ENCODE measurements around the gene ABCD1. TPM values are rescaled to one million over a fixed set of nuclear protein-coding genes. Genes with fewer than 3 reads are reported as not detected.

The ABCD1 gene
- total RNA-seq, 2 donors from 2014 or later: 14.7 to 17.7 TPM

DNA sequence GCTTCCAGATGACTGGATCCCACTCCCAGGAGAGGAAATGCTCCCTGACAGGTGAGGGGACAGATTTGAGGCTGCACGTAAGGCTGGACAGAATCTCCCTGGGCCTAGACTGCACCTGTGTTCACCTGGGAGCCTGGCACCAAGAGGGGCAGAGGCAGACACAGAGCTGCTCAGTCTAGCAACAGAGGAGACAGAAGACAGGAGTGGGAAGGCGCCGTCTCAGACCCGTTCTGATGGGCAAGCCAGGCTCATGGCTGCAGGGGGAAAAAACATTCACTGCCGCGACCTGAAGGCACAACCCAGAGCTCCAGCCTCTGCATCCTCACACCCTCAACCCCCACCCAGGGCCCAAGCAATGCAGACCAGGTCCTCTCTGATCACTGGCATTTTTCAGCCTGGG lies 17.2 kb upstream of the ABCD1 start:
- ATAC-seq: no peak
- peaks cover 9% of the 10 kb centered on the region for H3K4me1 Mint-ChIP-seq
- no peaks in the 10 kb centered on the region for H3K27me3 Mint-ChIP-seq
- peak overlapping the region; percentile 68 for H3K27ac Mint-ChIP-seq
- no peak overlapping the region for H3K4me3 Mint-ChIP-seq
- H3K9me3 ChIP-seq (ENCODE audit: control insufficient read depth, low read length, poor library complexity, severe bottlenecking): no peaks in the 10 kb centered on the region
- no peak for DNase-seq
- no peaks in the 10 kb centered on the region for H3K36me3 Mint-ChIP-seq (ENCODE audit: low read depth)

DNA sequence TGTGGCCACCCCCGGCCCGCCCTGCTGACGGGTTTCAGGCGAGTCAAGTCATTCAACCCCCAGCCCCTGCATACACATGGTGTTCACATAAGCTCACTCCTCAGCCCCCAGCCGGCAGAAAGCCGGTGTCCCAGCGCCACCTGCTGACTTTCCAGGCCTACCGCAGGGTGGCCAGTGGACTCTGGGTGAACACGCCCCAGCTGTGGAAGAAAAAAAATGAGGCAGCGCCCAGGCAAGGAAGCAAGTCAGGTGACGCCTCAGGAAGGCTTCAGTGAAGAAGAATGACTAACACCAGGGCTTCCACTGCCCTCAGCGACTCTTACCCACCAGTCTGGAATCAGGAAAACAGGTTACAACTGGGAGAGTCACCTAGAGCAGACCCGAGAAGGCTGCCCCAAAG lies 16.2 kb upstream of the ABCD1 start:
- Mint-ChIP-seq H3K27ac (peak overlapping the region; percentile 78), H3K27me3 (no peaks in the 10 kb centered on the region), H3K36me3 (ENCODE audit: low read depth) (no peaks in the 10 kb centered on the region), H3K4me3 (peak overlapping the region; percentile 19), H3K4me1 (peaks cover 9% of the 10 kb centered on the region)
- DNase-seq: peak in 2 of 3 donors; percentile 16 to 29
- H3K9me3 ChIP-seq (ENCODE audit: control insufficient read depth, low read length, poor library complexity, severe bottlenecking): no peaks in the 10 kb centered on the region
- ATAC-seq: peak; percentile 75

DNA sequence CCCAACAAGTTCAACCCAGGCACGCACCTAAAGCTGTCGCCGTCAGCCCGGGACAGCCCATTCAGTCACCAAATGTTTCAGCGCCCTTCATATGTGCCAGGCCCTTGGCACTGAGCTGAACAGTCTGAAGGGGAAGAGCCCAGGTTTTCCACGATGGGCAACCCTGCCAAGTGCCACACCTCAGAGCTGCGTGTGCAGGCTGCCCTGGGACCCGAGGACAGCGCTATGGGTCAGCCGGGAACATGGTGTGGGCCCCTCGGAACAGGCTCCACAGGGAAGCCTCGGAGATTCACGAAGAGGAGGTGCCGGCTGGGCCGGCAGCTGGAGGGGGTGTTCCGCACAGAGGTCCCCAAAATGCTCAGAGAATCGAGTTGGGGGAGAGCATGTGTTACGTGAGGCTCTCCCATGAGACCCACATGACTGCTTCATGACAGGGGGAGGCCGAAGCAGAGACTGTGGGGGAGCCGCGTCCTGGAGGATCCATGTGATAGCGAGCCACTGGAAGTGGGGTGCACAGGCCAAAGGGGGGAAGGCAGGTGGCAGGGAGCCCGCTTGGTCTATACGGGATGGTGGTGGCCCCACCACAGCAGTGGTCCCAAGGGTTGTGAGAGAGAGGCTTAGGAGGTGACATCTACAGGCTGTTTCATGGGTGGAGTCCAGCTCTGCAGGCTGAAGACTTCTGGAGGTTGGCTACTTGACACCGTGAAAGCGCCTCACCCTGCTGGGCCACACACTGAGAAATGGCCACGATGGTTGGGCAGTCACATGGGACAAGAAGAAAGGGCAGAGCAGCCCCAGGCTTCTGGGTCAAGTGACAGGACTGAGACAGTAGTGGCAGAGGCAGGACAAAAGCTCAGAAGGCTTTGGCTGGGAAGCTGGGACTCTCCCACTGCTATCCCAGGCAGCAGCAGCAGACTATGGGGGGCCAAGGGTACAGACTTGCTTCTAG lies 14.7 kb upstream of the ABCD1 start:
- no peaks in the 10 kb centered on the region for H3K36me3 Mint-ChIP-seq (ENCODE audit: low read depth)
- no peaks in the 10 kb centered on the region for H3K9me3 ChIP-seq (ENCODE audit: control insufficient read depth, low read length, poor library complexity, severe bottlenecking)
- no peaks in the 10 kb centered on the region for H3K27me3 Mint-ChIP-seq
- peaks cover 9% of the 10 kb centered on the region for H3K4me1 Mint-ChIP-seq
- DNase-seq (no peak), ATAC-seq (no peak)
- no peak overlapping the region for H3K4me3 Mint-ChIP-seq
- no peak overlapping the region for H3K27ac Mint-ChIP-seq

DNA sequence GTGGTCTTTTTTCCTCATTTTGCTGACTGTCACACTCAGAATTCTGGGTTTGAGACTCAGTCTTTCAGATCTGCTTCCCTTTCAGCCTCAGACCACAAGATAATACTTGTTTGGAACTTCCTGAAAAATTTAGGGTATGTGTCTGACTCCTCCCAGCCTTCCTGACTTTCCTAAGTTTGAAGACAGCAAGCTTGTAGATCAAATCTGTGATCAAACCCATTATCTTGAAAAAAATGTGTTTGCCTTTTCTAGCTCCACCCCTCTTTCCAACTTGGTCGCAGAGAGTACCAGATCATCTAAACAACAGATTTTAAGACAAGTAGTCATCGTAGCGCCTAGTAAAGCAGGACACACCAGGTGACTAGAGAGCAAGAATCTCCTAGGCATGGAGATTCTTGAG lies 10.4 kb upstream of the ABCD1 start:
- DNase-seq (no peak), ATAC-seq (no peak)
- H3K9me3 ChIP-seq (ENCODE audit: control insufficient read depth, low read length, poor library complexity, severe bottlenecking): no peaks in the 10 kb centered on the region
- peaks cover 3% of the 10 kb centered on the region for H3K36me3 Mint-ChIP-seq (ENCODE audit: low read depth)
- no peaks in the 10 kb centered on the region for H3K27me3 Mint-ChIP-seq
- H3K27ac Mint-ChIP-seq: no peak overlapping the region
- no peak overlapping the region for H3K4me3 Mint-ChIP-seq
- peaks cover 6% of the 10 kb centered on the region for H3K4me1 Mint-ChIP-seq

DNA sequence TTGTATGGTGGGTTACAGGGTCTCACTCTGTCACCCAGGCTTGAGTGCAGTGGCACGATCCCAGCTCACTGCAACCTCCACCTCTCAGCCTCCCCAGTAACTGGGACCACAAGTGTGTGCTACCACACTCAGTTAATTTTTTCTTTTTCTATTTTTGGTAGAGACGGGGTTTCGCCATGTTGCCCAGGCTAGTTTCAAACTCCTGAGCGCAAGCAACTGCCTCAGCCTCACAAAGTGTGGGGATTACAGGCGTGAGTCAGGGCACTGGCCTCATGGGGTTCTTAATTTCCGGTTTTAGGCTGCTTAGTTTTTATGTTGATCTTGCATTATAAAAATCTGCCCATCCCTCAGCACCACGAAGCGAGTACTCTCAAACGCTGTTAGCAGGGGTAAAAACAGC lies 7.2 kb upstream of the ABCD1 start:
- H3K4me1 Mint-ChIP-seq: peaks cover 13% of the 10 kb centered on the region
- DNase-seq: no peak
- no peaks in the 10 kb centered on the region for H3K9me3 ChIP-seq (ENCODE audit: control insufficient read depth, low read length, poor library complexity, severe bottlenecking)
- peaks cover 3% of the 10 kb centered on the region for H3K36me3 Mint-ChIP-seq (ENCODE audit: low read depth)
- H3K4me3 Mint-ChIP-seq: no peak overlapping the region
- no peak overlapping the region for H3K27ac Mint-ChIP-seq
- no peaks in the 10 kb centered on the region for H3K27me3 Mint-ChIP-seq
- ATAC-seq: no peak

DNA sequence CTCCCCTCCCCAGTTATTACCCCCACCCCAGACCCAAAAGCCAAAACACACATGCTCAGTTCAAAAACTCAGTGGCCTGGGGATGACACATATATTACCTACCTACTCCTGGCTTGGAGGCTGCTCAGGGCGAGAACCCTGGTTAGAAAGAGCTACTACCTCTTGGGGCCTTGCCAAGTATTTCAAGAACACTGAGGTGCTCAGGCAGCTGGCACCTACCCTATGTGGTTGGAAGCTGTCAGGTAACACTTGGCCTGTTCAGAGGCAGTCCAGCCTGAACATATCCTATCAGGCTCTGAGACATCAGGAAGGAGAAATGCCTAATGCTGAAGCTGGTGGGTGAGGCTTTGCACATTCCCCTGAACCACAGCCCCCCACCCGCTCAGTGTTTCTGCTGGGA lies 5.4 kb upstream of the ABCD1 start:
- ATAC-seq: no peak
- H3K27ac Mint-ChIP-seq: no peak overlapping the region
- H3K36me3 Mint-ChIP-seq (ENCODE audit: low read depth): peaks cover 3% of the 10 kb centered on the region
- H3K4me1 Mint-ChIP-seq: peaks cover 16% of the 10 kb centered on the region
- no peak overlapping the region for H3K4me3 Mint-ChIP-seq
- H3K27me3 Mint-ChIP-seq: no peaks in the 10 kb centered on the region
- no peaks in the 10 kb centered on the region for H3K9me3 ChIP-seq (ENCODE audit: control insufficient read depth, low read length, poor library complexity, severe bottlenecking)
- no peak for DNase-seq

DNA sequence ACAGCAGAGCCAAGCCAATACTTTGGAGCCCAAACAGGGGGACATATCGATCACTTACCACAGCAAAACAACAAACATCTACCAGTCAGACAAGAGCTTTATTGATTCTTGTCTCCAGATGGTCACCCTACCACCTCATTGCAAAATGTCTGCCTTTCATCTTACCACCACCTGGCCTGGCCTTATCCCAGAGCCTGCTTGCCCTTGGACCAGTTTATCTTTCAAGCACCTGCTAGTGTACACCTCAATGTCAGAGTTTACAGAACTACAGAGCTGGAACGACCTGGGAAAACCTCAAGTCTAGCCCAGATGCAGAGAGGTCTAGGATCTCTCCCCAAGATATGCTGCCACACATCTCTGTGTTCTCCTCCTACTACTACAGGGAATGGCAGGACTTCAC lies 5.0 kb upstream of the ABCD1 start:
- H3K4me3 Mint-ChIP-seq: no peak overlapping the region
- H3K9me3 ChIP-seq (ENCODE audit: control insufficient read depth, low read length, poor library complexity, severe bottlenecking): no peaks in the 10 kb centered on the region
- ATAC-seq: no peak
- H3K27ac Mint-ChIP-seq: no peak overlapping the region
- no peaks in the 10 kb centered on the region for H3K27me3 Mint-ChIP-seq
- DNase-seq: no peak
- H3K36me3 Mint-ChIP-seq (ENCODE audit: low read depth): peaks cover 3% of the 10 kb centered on the region
- peaks cover 16% of the 10 kb centered on the region for H3K4me1 Mint-ChIP-seq

DNA sequence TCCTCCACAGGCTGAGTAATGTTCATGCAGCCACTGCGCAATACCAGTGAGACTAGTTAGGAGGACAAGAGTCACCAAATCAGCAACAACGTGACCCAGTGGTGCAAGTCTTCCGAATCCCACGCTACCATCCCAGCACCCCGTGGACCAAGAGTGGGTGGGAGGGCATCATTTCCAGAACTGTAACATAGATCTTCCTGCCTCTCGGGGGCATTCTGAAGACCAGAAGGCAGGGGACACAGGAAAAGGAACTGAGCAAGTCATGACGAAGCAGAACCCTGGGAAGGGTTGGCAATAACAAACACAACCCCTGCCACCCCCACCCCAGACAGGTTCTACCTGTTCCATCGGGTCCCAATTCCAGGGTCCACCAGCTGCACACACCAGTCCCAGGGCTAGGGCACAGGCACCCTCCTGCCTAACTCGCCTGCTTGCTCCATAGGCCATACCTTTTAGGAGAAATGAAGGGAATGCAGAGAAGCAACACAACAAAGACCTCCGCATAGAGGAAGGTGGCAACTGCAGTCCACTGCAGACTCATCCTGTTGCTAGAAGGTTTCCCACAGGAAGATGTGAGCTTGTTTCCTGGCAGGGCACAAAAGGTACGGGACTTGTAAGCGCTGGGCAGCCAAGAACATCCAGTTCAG lies 1.8 kb upstream of the ABCD1 start:
- Mint-ChIP-seq H3K27me3 (no peaks in the 10 kb centered on the region), H3K27ac (peak overlapping the region; percentile 56)
- no peak for DNase-seq

DNA sequence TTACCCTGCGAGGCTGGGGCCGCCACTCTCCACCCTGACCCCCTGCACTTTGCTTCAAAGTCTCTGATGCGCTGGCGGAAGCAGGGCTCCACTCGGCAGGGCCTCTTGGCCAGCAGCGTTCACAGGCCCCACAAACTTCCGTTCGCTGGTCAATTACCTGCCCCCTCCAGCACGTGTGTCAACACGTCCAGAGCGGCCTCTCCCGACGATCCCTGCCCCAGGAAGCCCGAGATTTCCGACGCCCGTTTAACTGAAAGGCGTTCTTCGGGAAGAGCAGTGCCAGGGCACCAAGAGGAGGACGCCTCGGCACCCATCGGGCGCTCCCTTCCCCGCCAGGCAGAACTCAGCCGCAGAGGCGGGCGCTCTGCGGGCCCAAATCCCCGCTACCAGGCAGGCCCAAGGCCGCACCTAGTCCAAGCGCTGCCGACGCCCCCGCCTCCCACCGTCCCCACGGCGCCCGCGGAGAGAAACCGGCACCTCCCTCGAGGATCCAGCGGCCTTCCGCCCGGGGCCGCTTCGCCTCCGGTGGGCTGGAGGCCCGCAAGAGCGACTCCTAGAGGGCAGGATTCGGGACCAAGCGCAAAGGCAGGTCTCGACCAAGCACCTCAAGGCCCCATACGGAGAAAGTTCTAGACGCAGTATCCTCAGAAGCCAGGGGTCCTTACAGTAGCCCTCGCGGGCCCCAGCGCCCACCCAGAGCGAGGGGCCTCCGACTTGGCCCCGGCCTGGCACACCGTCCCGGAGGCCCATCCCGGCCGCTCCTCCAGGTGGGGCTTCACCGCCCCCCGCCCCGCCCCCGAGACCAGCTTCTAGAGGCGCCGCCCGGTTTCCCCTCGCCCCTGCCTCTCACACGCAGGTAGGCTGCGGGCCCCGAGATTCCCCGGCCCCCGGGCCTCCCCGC lies 1.1 kb upstream of the ABCD1 start:
- Mint-ChIP-seq H3K27ac (peak overlapping the region; percentile 56), H3K4me3 (peak overlapping the region; percentile 87), H3K36me3 (ENCODE audit: low read depth) (peaks cover 3% of the 10 kb centered on the region), H3K4me1 (peaks cover 19% of the 10 kb centered on the region), H3K27me3 (no peaks in the 10 kb centered on the region)
- peak; percentile 29 to 44 (median 31) for DNase-seq
- peak; percentile 24 for ATAC-seq
- H3K9me3 ChIP-seq (ENCODE audit: control insufficient read depth, low read length, poor library complexity, severe bottlenecking): no peaks in the 10 kb centered on the region

More for the DNA sequence above, 1.8 kb upstream of the ABCD1 start:
- Mint-ChIP-seq H3K36me3 (ENCODE audit: low read depth) (peaks cover 3% of the 10 kb centered on the region), H3K4me3 (peak overlapping the region; percentile 87), H3K4me1 (peaks cover 19% of the 10 kb centered on the region)
- no peak for ATAC-seq
- H3K9me3 ChIP-seq (ENCODE audit: control insufficient read depth, low read length, poor library complexity, severe bottlenecking): no peaks in the 10 kb centered on the region

DNA sequence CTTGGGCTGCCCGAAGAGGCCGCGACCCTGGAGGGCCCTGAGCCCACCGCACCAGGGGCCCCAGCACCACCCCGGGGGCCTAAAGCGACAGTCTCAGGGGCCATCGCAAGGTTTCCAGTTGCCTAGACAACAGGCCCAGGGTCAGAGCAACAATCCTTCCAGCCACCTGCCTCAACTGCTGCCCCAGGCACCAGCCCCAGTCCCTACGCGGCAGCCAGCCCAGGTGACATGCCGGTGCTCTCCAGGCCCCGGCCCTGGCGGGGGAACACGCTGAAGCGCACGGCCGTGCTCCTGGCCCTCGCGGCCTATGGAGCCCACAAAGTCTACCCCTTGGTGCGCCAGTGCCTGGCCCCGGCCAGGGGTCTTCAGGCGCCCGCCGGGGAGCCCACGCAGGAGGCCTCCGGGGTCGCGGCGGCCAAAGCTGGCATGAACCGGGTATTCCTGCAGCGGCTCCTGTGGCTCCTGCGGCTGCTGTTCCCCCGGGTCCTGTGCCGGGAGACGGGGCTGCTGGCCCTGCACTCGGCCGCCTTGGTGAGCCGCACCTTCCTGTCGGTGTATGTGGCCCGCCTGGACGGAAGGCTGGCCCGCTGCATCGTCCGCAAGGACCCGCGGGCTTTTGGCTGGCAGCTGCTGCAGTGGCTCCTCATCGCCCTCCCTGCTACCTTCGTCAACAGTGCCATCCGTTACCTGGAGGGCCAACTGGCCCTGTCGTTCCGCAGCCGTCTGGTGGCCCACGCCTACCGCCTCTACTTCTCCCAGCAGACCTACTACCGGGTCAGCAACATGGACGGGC lies 579 bp downstream of the ABCD1 start:
- Mint-ChIP-seq H3K4me1 (peaks cover 14% of the 10 kb centered on the region), H3K4me3 (peak overlapping the region; percentile 87), H3K27ac (no peak overlapping the region), H3K27me3 (no peaks in the 10 kb centered on the region), H3K36me3 (ENCODE audit: low read depth) (no peaks in the 10 kb centered on the region)
- DNase-seq (peak in 1 of 3 donors; percentile 9), ATAC-seq (no peak)
- no peaks in the 10 kb centered on the region for H3K9me3 ChIP-seq (ENCODE audit: control insufficient read depth, low read length, poor library complexity, severe bottlenecking)

DNA sequence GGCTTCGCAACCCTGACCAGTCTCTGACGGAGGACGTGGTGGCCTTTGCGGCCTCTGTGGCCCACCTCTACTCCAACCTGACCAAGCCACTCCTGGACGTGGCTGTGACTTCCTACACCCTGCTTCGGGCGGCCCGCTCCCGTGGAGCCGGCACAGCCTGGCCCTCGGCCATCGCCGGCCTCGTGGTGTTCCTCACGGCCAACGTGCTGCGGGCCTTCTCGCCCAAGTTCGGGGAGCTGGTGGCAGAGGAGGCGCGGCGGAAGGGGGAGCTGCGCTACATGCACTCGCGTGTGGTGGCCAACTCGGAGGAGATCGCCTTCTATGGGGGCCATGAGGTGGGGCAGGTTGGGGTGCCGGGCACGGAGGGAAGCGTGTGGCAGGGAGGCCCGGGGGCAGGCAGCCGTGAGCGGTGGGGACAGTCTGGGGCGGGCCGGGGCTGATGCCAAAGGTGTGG lies 1.2 kb downstream of the ABCD1 start:
- H3K36me3 Mint-ChIP-seq (ENCODE audit: low read depth): no peaks in the 10 kb centered on the region

More for the DNA sequence above, 1.2 kb downstream of the ABCD1 start:
- no peak overlapping the region for H3K27ac Mint-ChIP-seq
- no peak for DNase-seq
- no peaks in the 10 kb centered on the region for H3K9me3 ChIP-seq (ENCODE audit: control insufficient read depth, low read length, poor library complexity, severe bottlenecking)
- ATAC-seq: no peak
- no peaks in the 10 kb centered on the region for H3K27me3 Mint-ChIP-seq
- H3K4me3 Mint-ChIP-seq: peak overlapping the region; percentile 70
- peaks cover 16% of the 10 kb centered on the region for H3K4me1 Mint-ChIP-seq
